DMS153 (cell line): ENCODE results near the gene TMEM161B.
"Not testable (repeated sequence)": the region's sequence is repeated elsewhere in the genome, so short reads cannot be mapped to it uniquely, and the experiment has no call there.

Experiments used
- DNase-seq: peaks from one replicate; lab custom pipeline; 2025; lab: John Stamatoyannopoulos, UW

TMEM161B gene

GRCh38 chr5:88183255-88183654 is 85.4 kb downstream of the TMEM161B start:
- DNase-seq = no peak

DNA sequence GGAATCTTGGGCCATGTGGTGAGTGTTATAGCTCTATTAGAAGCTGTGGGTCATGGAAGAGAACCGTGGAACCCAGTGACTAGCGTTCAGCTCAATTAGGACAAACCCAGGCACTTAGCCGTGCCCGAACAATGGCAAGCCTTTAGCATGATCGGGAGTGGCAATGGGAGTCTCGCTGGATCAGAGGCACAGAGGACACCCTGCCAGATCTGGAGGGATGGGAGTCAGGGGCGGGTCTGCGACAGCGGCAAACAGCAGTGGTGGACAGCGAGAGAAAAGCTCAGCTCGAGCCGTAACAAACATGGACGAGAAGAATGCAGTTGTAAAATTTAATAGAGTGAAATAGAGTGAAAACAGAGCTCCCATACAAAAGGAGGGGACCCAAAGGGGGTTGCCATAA is 91.2 kb downstream of the TMEM161B start:
- not testable (repeated sequence) for DNase-seq

GRCh38 chr5:88172847-88173758 is 95.5 kb downstream of the TMEM161B start:
- no peak for DNase-seq

DNA sequence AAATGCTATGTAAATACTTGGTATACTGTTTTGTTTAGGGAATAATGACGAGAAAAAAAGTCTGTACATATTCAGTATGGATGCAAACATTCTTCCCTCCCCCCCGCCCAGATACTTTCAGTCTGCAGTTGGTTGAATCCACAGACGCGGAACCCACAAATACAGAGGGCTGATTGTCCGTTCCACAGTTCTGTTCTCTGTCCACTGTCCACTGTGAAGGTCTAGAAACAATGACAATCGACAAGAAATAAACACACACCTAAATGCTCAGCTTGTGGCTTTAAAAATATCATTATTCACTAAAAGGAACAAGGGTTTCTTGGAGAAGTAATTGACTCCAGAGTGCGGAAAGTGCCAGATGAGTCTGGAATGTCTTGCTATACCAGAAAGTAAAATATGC is 109.1 kb downstream of the TMEM161B start:
- no peak for DNase-seq

GRCh38 chr5:88158056-88158455 is 110.6 kb downstream of the TMEM161B start:
- no peak for DNase-seq

DNA sequence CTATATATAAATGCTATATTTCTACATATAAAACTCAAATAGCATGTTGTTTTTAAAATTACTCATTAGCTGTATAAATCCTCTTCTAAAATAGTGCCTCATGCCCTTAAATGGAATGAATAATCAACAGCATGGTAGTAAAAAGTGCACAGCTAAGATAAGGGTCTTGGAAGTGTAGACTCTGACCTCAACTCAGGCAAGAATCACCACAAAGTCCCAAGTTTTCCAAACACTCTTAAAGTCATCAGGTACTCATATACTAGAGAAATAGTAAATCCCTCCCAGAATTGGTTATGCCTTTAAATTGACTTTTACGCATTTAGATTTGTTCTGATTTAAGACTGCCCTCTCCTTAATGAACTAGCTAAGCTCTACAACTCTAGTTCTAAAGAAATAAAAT is 113.8 kb downstream of the TMEM161B start:
- no peak for DNase-seq

DNA sequence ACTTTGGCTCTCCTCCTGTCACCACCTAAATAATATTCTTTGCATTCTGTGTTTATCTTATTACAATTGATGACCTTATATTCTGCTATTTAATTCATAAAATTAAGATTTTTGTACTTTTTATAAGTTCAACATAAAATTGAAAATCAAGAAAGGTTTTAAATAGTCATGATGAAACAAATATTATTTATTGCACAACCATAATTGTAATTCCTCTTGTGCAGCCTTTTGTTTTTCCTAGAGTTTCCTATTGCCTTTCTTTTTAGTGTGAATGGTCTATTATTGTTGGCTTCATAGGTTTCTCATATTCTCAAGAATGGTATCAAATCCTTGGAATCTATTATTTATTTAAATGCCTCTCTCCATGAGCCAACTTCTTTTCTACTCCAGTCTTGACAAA is 117.9 kb downstream of the TMEM161B start:
- no peak for DNase-seq

- no peak for DNase-seq
Measured at GRCh38 chr5:88145611-88146467, 122.8 kb downstream of the TMEM161B start.

DNA sequence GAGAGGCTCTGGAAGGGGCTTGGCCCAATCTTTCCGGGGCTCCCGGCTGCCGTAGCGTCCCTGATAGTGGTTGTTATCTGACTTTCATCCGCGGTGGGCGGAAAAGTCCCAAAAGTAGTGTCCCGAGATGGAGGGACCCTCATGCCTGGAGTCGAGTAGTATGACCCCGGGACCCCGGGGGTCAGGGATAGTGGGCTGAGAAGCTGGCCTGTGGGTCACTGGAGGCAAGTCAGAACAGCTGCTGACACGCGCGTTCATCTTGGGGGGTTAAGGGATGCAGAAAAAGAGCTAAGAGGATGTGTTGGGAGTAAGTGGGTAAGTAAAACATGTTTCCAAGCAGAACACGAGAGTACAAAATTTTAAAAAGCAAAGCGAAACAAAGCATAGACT is 123.4 kb downstream of the TMEM161B start:
- no peak for DNase-seq
